Measurements from ENCODE around the gene WDR53.

- TF ChIP-seq CHD2 (IDR thresholded peaks at IDR 0.05; ENCODE audit: low read depth, low read length) (no peak), FOXJ3 (CRISPR knock-in tag; IDR thresholded peaks at IDR 0.05) (no peak)
These were observed 706 bp upstream of the WDR53 start for GRCh38 chr3:196569003-196569516.
